ENCODE data around the gene IGLL5.

- no peak for TF ChIP-seq EZH2 (IDR thresholded peaks at IDR 0.05; ENCODE audit: low read length, unreplicated experiment)
- TF ChIP-seq CTCF (conservative IDR thresholded peaks at IDR 0.05; ENCODE audit: low read depth, low read length) = no peak
These were observed 9.4 kb upstream of the IGLL5 start for GRCh38 chr22:22878211-22878570.

All from PC-3 (cell line).